RWPE2 (cell line): ENCODE data around the gene FADS6.
A peak's percentile ranks its signal among the peaks of the same experiment; 100 is the strongest.

ENCODE experiments used
- ATAC-seq: fragments of 200-7000 bp; cut with Tn5 transposase; 3 replicates; pipeline ENCODE4 v1.9.1; 2021; ENCODE audit warnings: low read depth
- DNase-seq: peaks from one replicate; pipeline ENCODE4 v3.0.0-alpha.2; 2020; ENCODE audit warnings: low spot score
- H3K27ac ChIP-seq: fragments of 450-650 bp; 2 replicates; pipeline ENCODE4 v1.5.1; 2017; ENCODE audit warnings: mild to moderate bottlenecking; ENCODE audit not compliant: poor library complexity, severe bottlenecking
- H3K27me3 ChIP-seq: fragments of 250-450 bp; sonication (Bioruptor Pico); 2 replicates; pipeline ENCODE4 v1.5.1; 2021; ENCODE audit warnings: mild to moderate bottlenecking, moderate library complexity; ENCODE audit not compliant: insufficient read depth, poor library complexity, severe bottlenecking
- H3K36me3 ChIP-seq: fragments of 250-450 bp; sonication (Bioruptor Pico); 2 replicates; pipeline ENCODE4 v1.5.1; 2020; ENCODE audit warnings: low read depth, mild to moderate bottlenecking, moderate library complexity
- H3K4me1 ChIP-seq: fragments of 250-450 bp; sonication (Bioruptor Pico); 2 replicates; pipeline ENCODE4 v1.5.1; 2021; ENCODE audit warnings: mild to moderate bottlenecking, moderate library complexity; ENCODE audit not compliant: insufficient read depth, poor library complexity, severe bottlenecking
- H3K4me3 ChIP-seq: fragments of 250-450 bp; sonication (Bioruptor Pico); 2 replicates; pipeline ENCODE4 v1.5.1; 2021; ENCODE audit warnings: mild to moderate bottlenecking, moderate library complexity; ENCODE audit not compliant: severe bottlenecking
- H3K9me3 ChIP-seq: fragments of 250-450 bp; sonication (Bioruptor Pico); 2 replicates; pipeline ENCODE4 v1.5.1; 2021; ENCODE audit warnings: mild to moderate bottlenecking, moderate library complexity; ENCODE audit not compliant: severe bottlenecking
- TF ChIP-seq, protein P1 (sequence below): fragments of 450-650 bp; IDR thresholded peaks from one replicate; pipeline ENCODE4 v1.5.1; 2017; ENCODE audit warnings: mild to moderate bottlenecking, moderate library complexity; ENCODE audit not compliant: poor library complexity, severe bottlenecking

The FADS6 gene

DNA sequence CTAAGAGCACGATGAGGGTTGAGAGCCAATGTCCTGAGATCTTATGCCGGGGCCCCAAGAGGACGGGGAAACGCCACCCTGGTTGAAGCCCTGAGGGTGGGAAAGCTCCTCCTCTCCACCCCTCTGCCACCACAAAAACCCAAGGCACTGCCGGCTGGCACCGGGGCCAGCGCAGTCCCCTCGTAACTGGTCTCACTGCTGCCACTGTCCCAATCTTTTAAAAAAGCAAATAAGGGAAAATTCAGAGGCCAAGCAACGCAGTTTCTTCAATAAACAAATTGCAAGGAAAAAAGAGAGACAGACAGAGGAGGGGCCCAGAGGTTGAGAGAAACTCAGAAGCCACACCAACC is 40.4 kb downstream of the FADS6 start:
- Histone ChIP-seq H3K27ac (no peak overlapping the region), H3K4me3 (no peak overlapping the region), H3K27me3 (peaks cover 70% of the 10 kb centered on the region), H3K4me1 (no peaks in the 10 kb centered on the region), H3K9me3 (no peaks in the 10 kb centered on the region), H3K36me3 (no peaks in the 10 kb centered on the region)
- ATAC-seq (no peak), DNase-seq (no peak)
- TF ChIP-seq, protein P1, sequence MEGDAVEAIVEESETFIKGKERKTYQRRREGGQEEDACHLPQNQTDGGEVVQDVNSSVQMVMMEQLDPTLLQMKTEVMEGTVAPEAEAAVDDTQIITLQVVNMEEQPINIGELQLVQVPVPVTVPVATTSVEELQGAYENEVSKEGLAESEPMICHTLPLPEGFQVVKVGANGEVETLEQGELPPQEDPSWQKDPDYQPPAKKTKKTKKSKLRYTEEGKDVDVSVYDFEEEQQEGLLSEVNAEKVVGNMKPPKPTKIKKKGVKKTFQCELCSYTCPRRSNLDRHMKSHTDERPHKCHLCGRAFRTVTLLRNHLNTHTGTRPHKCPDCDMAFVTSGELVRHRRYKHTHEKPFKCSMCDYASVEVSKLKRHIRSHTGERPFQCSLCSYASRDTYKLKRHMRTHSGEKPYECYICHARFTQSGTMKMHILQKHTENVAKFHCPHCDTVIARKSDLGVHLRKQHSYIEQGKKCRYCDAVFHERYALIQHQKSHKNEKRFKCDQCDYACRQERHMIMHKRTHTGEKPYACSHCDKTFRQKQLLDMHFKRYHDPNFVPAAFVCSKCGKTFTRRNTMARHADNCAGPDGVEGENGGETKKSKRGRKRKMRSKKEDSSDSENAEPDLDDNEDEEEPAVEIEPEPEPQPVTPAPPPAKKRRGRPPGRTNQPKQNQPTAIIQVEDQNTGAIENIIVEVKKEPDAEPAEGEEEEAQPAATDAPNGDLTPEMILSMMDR, result no peak

DNA sequence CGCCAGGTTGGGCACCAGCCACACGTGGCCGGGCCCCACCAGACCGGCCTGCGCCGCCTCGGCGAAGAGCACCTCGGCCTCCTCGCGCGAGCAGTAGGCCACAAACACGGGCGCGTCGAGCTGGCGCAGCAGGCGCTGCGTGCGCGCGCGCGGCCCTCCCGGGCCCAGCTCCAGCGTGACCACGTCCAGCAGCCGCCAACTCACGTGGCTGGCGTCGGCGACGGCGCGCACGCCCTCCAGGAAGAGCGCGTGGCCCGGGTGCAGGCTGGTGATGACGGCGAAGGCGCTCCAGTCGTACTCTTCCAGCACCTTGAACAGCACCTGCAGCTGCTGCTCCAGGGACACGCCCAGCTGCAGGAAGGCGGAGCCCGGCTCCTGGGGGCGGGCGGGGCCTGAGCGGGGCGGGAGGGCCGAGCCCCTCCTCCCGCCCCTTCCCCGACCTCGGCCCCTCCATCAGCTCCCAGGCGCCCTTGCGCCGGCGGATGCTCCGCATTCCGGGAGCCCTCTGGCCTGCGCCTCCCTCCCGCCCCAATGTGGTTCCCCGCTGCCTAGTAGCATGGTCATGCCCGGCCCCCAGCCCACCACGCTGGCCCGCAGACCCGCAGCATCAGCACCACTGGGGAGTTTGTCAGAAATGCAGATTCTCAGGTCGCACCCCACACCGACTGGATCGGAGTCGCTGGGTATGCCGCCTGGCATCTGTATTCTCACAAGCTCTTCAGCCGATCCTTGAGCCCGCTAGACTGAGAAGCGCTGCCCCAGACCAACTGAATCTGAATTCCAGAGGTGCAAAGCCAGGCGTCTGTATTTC is 41.0 kb downstream of the FADS6 start:
- H3K4me3 ChIP-seq, result no peak overlapping the region
- H3K27me3 ChIP-seq, result peaks cover 64% of the 10 kb centered on the region
- TF ChIP-seq, protein P1, result no peak
- H3K4me1 ChIP-seq, result no peaks in the 10 kb centered on the region
- no peaks in the 10 kb centered on the region for H3K36me3 ChIP-seq
- H3K27ac ChIP-seq, result no peak overlapping the region
- ATAC-seq (peak; percentile 65), DNase-seq (no peak)
- H3K9me3 ChIP-seq, result no peaks in the 10 kb centered on the region

DNA sequence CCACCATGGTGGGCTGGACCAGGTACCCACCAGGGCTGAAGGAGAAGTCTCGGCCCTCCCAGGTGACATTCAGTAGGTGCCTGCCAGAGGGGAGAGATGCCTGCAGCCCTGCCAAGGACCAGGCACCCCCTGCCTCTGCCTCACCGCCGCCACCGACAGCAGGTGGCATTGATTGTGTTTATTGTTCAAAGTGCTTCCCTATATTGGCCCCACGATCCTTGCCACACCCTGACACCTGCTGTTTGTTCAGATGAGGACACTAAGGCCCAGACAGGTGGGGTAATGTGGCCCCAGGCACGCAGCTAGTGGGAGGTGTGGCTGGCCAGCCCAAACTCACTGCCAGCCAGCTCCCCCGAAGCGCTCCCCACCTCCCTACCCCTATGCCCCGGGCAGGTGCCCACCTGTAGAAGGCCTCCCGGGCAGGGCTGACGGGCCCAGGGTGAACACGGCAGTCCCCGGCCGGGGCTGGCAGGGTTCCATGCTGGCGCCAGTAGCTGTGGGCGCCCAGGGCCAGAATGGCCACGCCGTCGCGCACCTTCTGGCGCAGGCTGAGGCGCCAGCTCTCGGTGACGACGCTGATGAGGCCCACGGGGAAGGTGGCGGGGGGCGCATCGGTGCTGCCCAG is 41.7 kb downstream of the FADS6 start:
- no peaks in the 10 kb centered on the region for H3K4me1 ChIP-seq
- TF ChIP-seq, protein P1, result no peak
- ATAC-seq (no peak), DNase-seq (no peak)
- no peaks in the 10 kb centered on the region for H3K9me3 ChIP-seq
- H3K36me3 ChIP-seq, result no peaks in the 10 kb centered on the region
- H3K4me3 ChIP-seq, result no peak overlapping the region
- peaks cover 57% of the 10 kb centered on the region for H3K27me3 ChIP-seq
- no peak overlapping the region for H3K27ac ChIP-seq

DNA sequence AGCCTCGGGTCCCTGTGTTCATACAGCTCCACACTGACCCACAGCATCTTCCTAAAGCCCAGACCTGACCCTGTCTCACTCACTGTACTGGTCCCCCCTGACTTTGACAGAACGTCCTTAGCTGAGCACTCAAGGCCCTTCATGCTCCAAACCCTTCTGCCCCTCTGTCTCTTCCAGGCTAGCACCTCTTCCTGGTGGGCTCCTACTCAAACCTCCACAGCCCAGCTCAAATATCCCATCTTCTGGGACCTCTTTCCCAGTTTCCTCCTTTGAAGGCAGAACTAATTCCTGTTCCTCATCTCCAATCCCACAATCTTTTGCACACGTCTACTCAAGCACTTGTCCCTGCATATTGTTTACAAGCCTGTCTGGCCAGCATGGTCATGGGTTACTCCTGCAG is 42.5 kb downstream of the FADS6 start:
- no peak for DNase-seq
- H3K9me3 ChIP-seq, result no peaks in the 10 kb centered on the region
- no peak overlapping the region for H3K4me3 ChIP-seq
- ATAC-seq, result no peak
- H3K4me1 ChIP-seq, result no peaks in the 10 kb centered on the region
- TF ChIP-seq, protein P1, result no peak
- H3K27ac ChIP-seq, result no peak overlapping the region
- peaks cover 54% of the 10 kb centered on the region for H3K27me3 ChIP-seq
- no peaks in the 10 kb centered on the region for H3K36me3 ChIP-seq

DNA sequence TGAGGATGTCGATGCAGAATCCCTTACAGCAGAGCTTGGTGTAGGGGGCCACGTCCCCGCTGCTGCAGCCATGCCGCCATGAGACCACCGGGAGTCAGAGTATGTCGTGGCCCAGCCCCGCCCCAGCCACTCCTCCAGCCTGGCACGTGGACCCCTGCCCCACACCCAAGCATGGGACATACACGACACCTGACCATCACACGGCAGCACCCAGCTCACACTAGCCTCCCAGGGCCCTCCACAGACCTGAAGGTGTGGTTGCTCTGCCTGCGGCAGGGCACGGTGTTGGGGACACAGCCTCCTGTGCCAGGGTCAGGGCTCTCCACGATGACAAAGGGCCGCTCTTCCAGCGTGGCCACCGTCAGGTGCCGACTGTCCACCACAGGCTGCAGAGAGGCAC is 43.1 kb downstream of the FADS6 start:
- TF ChIP-seq, protein P1, result no peak
- Histone ChIP-seq H3K9me3 (no peaks in the 10 kb centered on the region), H3K36me3 (no peaks in the 10 kb centered on the region), H3K27ac (no peak overlapping the region), H3K4me3 (no peak overlapping the region), H3K4me1 (no peaks in the 10 kb centered on the region), H3K27me3 (peaks cover 48% of the 10 kb centered on the region)
- ATAC-seq (no peak), DNase-seq (no peak)
